Uterus (tissue), 4 donors: Measurements from ENCODE around the gene SMIM20. TPM values are rescaled to one million over a fixed set of nuclear protein-coding genes. Genes with fewer than 3 reads are reported as not detected.

Source experiments
- DNase-seq, 2 donors: peaks; one replicate each; pipeline ENCODE4 v3.0.0-alpha.2; 2019 to 2020
- H3K27ac ChIP-seq, 2 donors: fragments of 200-600 bp; sonication (generic); 1 replicate in 1 of 2; 2 replicates in 1 of 2; pipeline ENCODE4 v1.5.1; 2016 to 2018
- H3K27me3 ChIP-seq, 2 donors: fragments of 200-600 bp; sonication (generic); one replicate each; pipeline ENCODE4 v1.5.1; 2018 to 2019; ENCODE audit warnings: control low read depth in 1 of 2
- H3K36me3 ChIP-seq, 2 donors: fragments of 200-600 bp; sonication (generic); one replicate each; pipeline ENCODE4 v1.5.1; 2019; ENCODE audit warnings: control low read depth in 1 of 2
- H3K4me1 ChIP-seq, 2 donors: fragments of 200-600 bp; sonication (generic); one replicate each; pipeline ENCODE4 v1.5.1; 2018 to 2019; ENCODE audit warnings: control low read depth in 1 of 2
- H3K4me3 ChIP-seq, 2 donors: fragments of 200-600 bp; sonication (generic); 1 replicate in 1 of 2; 2 replicates in 1 of 2; pipeline ENCODE4 v1.5.1; 2018 to 2019; ENCODE audit warnings: mild to moderate bottlenecking in 1 of 2
- H3K9me3 ChIP-seq, 2 donors: fragments of 200-600 bp; sonication (generic); one replicate each; pipeline ENCODE4 v1.5.1; 2019; ENCODE audit warnings: control low read depth in 1 of 2
- CTCF ChIP-seq, 4 experiments: fragments of 200-600 bp in 2 of 4; fragments of 450-650 bp in 2 of 4; sonication (generic) in 2 of 4; IDR thresholded peaks; one replicate each; pipeline ENCODE4 v1.5.1; 2016 to 2019; ENCODE audit warnings: antibody characterized with exemption in 4 of 4, mild to moderate bottlenecking in 2 of 4, moderate library complexity in 1 of 4
- POLR2A ChIP-seq, 2 donors: fragments of 450-650 bp; IDR thresholded peaks; one replicate each; pipeline ENCODE4 v1.6.1; 2016; ENCODE audit warnings: antibody characterized with exemption in 2 of 2, mild to moderate bottlenecking in 1 of 2, moderate library complexity in 1 of 2
- intact Hi-C: fragments of 100-400 bp; cut with DNase I; formaldehyde crosslinking; loops from one replicate; pipeline ENCODE4 v1.15.1; 2023; ENCODE audit warnings: low total_unique reads
- total RNA-seq, 4 donors: library from RNA; depleted of rRNA in 3 of 4; stranded (reverse); fragments of >200 nt in 3 of 4; gene quantifications; one replicate each; pipeline versions ENCODE4 v1.1.0 to v1.2.4, GENCODE V29; 2014 to 2023
- donor health status: DM: yes; HTN: yes; CAD: no.

SMIM20 gene
- total RNA-seq, 4 donors from 2014 or later = 22.7 to 208 (median 32.4) TPM

GRCh38 chr4:25883565-25883964 is 30.5 kb upstream of the SMIM20 start:
- Histone ChIP-seq H3K27me3 (no peaks in the 10 kb centered on the region), H3K9me3 (no peaks in the 10 kb centered on the region), H3K27ac (no peak overlapping the region), H3K4me3 (no peak overlapping the region), H3K36me3 (no peaks in the 10 kb centered on the region), H3K4me1 (no peaks in the 10 kb centered on the region)
- DNase-seq = no peak
- intact Hi-C loops = no loop called here
- TF ChIP-seq CTCF (IDR thresholded peaks at IDR 0.05) (no peak), POLR2A (IDR thresholded peaks at IDR 0.05) (no peak)

GRCh38 chr4:25884031-25884782 is 29.8 kb upstream of the SMIM20 start:
- no peak overlapping the region for H3K4me3 ChIP-seq
- no peak overlapping the region for H3K27ac ChIP-seq
- no peaks in the 10 kb centered on the region for H3K9me3 ChIP-seq
- H3K27me3 ChIP-seq = no peaks in the 10 kb centered on the region
- intact Hi-C loops = no loop called here
- no peaks in the 10 kb centered on the region for H3K36me3 ChIP-seq
- DNase-seq = no peak
- TF ChIP-seq POLR2A (IDR thresholded peaks at IDR 0.05) (no peak), CTCF (IDR thresholded peaks at IDR 0.05) (no peak)
- no peaks in the 10 kb centered on the region for H3K4me1 ChIP-seq

GRCh38 chr4:25888781-25889180 is 25.2 kb upstream of the SMIM20 start:
- intact Hi-C loops = no loop called here
- no peak overlapping the region for H3K27ac ChIP-seq
- H3K36me3 ChIP-seq = no peaks in the 10 kb centered on the region
- no peaks in the 10 kb centered on the region for H3K9me3 ChIP-seq
- TF ChIP-seq POLR2A (IDR thresholded peaks at IDR 0.05) (no peak), CTCF (IDR thresholded peaks at IDR 0.05) (no peak)
- H3K4me3 ChIP-seq = no peak overlapping the region
- H3K27me3 ChIP-seq = no peaks in the 10 kb centered on the region
- no peaks in the 10 kb centered on the region for H3K4me1 ChIP-seq
- DNase-seq = no peak

- H3K27me3 ChIP-seq = no peaks in the 10 kb centered on the region
- no peak overlapping the region for H3K27ac ChIP-seq
- H3K4me1 ChIP-seq = no peaks in the 10 kb centered on the region
- TF ChIP-seq CTCF (IDR thresholded peaks at IDR 0.05) (no peak), POLR2A (IDR thresholded peaks at IDR 0.05) (no peak)
- DNase-seq = no peak
- H3K9me3 ChIP-seq = no peaks in the 10 kb centered on the region
- intact Hi-C loops = no loop called here
- no peak overlapping the region for H3K4me3 ChIP-seq
- no peaks in the 10 kb centered on the region for H3K36me3 ChIP-seq
Observed at GRCh38 chr4:25889589-25890503, 24.2 kb upstream of the SMIM20 start.
